ENCODE results near the gene TOB1. TPM values are rescaled to one million over a fixed set of nuclear protein-coding genes. Genes with fewer than 3 reads are reported as not detected.
A peak's percentile ranks its signal among the peaks of the same experiment; 100 is the strongest.

TOB1 gene
- polyA plus RNA-seq, 1 of the 3 experiments (the other 2 are of a cell fraction): 19.3 TPM

GRCh38 chr17:50844117-50844700 lies 21.9 kb downstream of the TOB1 start:
- Histone ChIP-seq H3K36me3 (replicated peaks in 1 of 2; ENCODE audit: control insufficient read depth in 1 of 2, insufficient read depth in 2 of 2, low read length in 1 of 2) (no peaks in the 10 kb centered on the region), H3K4me1 (ENCODE audit: control insufficient read depth in 1 of 2, insufficient read depth in 2 of 2, low read depth in 1 of 2, low read length in 1 of 2) (peaks cover 0 to 3% of the 10 kb centered on the region in 2 experiments; a peak in 2 of 4 replicates), H3K4me2 (no peak overlapping the region), H3K27me3 (ENCODE audit: insufficient read depth) (no peaks in the 10 kb centered on the region), H3K27ac (ENCODE audit: low read depth in 2 of 2, low read length in 1 of 2) (no peak overlapping the region), H4K20me1 (ENCODE audit: insufficient read depth) (no peaks in the 10 kb centered on the region), H3K9me2 (no peaks in the 10 kb centered on the region), H3K9ac (no peak overlapping the region), H2AFZ (ENCODE audit: low read depth) (no peak overlapping the region), H3K9me3 (no peaks in the 10 kb centered on the region), H3K79me2 (ENCODE audit: insufficient read depth) (no peaks in the 10 kb centered on the region), H3F3A (replicated peaks; ENCODE audit: insufficient read depth) (no peaks in the 10 kb centered on the region), H3K4me3 (ENCODE audit: low read depth in 2 of 2, low read length in 1 of 2) (no peak overlapping the region)
- ChIA-PET CTCF (interaction anchor here (0.7 to 26.2 kb wide), 16 partner anchors 8 to 366 kb away, joined by 3 to 520 read pairs (median 8); no protein-coding TSS in a partner anchor), POLR2A (interaction anchor here (1.0 to 1.2 kb wide), 2 partner anchors 22 to 110 kb away, joined by 3 to 8 read pairs; partner anchors contain the start of gene TOB1)
- WGBS (ENCODE audit: low lambda C conversion rate): 80% methylated on average over 14 of the region's 14 CpGs
- peak; percentile 33 for DNase-seq
- TF ChIP-seq EP300 (IDR thresholded peaks at IDR 0.05; ENCODE audit: borderline replicate concordance in 1 of 2, low read depth in 1 of 2, low read length in 1 of 2): no peak
- no peak for TF ChIP-seq FOXM1 (IDR thresholded peaks at IDR 0.05; ENCODE audit: low read depth)
- TF ChIP-seq SMC3 (IDR thresholded peaks at IDR 0.05; ENCODE audit: low read depth, low read length): no peak
- TF ChIP-seq IRF3 (IDR thresholded peaks at IDR 0.05; ENCODE audit: low read depth, low read length): no peak
- no peak for TF ChIP-seq PBX3 (IDR thresholded peaks at IDR 0.05)
- TF ChIP-seq JUND (IDR thresholded peaks at IDR 0.05): no peak
- no peak for TF ChIP-seq NFIC (IDR thresholded peaks at IDR 0.05; ENCODE audit: borderline replicate concordance)
- TF ChIP-seq RCOR1 (IDR thresholded peaks at IDR 0.05; ENCODE audit: low read length): no peak
- TF ChIP-seq YY1 (IDR thresholded peaks at IDR 0.05; ENCODE audit: low read depth): no peak
- no peak for TF ChIP-seq ELF1 (IDR thresholded peaks at IDR 0.05)
- TF ChIP-seq CTCF (IDR thresholded peaks at IDR 0.05): no peak
- no peak for TF ChIP-seq TEAD4 (IDR thresholded peaks at IDR 0.05; ENCODE audit: borderline replicate concordance, insufficient read depth)
- TF ChIP-seq GABPA (IDR thresholded peaks at IDR 0.05; ENCODE audit: low read depth): no peak
- no peak for TF ChIP-seq NRF1 (IDR thresholded peaks at IDR 0.05; ENCODE audit: low read depth, low read length)
